HG03175 (cell line): ENCODE measurements around the gene SNRPE.

Source experiments
- ATAC-seq: cut with Tn5 transposase; IDR thresholded peaks from one replicate; pipeline ENCODE4 v1.9.1; 2021; ENCODE audit warnings: mild to moderate bottlenecking, moderate library complexity; ENCODE audit not compliant: unreplicated experiment

Gene SNRPE

GRCh38 chr1:203878422-203878821 is 17.0 kb downstream of the SNRPE start:
- ATAC-seq = no peak

DNA sequence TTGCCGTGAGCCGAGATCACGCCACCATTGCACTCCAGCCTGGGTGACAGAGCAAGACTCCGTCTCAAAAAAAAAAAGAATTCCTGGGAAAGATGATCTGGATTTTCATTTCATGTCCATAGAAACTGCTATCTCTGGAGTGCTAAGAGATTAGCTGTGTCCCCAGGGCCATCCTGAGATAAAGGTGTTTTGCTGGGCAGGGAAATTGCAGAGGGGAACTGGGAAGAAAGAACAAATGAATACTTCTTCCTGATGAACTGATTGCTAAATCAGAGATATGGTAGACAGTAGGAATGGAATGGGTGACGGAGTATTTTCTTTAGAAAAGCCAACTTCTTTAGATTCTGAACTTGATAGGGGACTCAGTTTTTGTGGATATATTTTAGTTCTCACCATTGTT is 19.2 kb downstream of the SNRPE start:
- no peak for ATAC-seq

DNA sequence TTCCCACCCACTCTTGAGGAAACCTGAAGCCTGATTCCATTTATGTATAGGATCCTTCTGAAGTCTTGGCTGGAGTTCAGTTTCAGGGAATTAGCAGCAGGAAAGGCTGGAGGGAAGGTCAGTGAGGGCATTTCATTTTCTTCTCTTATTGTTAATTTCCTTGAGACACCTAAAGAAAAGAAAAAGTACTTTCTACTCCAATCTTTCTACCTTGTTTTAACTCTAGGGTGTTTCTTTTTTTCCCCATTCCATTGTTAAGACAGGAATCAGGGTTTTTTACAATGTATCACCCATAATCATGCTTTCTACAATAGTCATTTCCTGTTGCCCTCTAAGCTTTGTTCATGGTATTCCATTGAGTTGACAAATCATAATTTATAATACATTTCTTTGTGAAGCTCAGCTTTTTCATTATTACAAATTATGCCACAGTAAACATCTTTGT is 27.4 kb downstream of the SNRPE start:
- ATAC-seq = no peak

DNA sequence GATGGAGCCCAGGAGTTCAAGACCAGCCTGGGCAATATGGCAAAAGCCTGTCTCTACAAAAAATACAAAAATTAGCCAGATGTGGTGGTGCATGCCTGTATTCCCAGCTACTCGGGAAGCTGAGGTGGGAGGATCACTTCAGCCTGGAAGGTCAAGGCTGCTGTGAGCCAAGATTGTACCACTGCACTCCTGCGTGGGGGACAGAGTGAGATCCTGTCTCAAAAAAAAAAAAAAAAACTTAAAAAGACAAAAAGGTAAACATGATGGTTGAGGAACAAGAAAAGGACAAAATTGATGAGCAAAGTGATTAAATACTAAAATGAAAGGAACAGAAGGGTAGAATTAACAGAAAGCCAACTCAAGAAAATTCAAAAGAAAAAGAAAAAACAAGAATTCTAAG is 30.6 kb downstream of the SNRPE start:
- no peak for ATAC-seq

- no peak for ATAC-seq
These were observed 37.3 kb downstream of the SNRPE start for GRCh38 chr1:203898458-203899352.

GRCh38 chr1:203899353-203899716 is 37.9 kb downstream of the SNRPE start:
- ATAC-seq = no peak

DNA sequence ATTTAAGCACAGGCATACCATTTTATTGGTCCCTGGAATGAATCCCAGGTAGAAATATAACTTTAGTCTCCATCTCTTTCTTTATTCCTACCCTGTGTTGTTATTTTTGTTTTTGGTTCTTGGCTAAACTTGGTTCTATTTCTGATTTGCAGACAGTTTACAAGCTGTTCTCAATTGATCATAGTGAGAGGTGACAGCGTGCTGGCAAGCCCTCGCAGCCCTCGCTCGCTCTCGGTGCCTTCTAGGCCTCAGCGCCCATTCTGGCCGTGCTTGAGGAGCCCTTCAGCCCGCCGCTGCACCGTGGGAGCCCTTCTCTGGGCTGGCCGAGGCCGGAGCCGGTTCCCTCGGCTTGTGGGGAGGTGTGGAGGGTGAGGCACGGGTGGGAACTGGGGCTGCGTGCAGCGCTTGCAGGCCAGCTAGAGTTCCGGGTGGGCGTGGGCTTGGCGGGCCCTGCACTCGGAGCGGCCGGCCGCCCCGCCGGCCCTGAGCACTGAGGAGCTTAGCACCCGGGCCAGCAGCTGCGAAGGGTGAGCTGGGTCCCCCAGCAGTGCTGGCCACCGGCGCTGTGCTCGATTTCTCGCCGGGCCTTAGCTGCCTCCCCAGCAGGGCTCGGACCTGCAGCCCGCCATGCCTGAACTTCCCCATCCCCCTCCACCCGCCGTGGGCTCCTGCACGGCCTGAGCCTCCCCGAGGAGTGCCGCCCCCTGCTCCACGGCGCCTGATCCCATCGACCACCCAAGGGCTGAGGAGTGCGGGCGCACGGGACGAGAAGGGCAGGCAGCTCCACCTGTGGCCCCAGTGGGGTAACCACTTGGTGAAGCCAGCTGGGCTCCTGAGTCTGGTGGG is 38.7 kb downstream of the SNRPE start:
- no peak for ATAC-seq

GRCh38 chr1:203901581-203901980 is 40.2 kb downstream of the SNRPE start:
- ATAC-seq = no peak

DNA sequence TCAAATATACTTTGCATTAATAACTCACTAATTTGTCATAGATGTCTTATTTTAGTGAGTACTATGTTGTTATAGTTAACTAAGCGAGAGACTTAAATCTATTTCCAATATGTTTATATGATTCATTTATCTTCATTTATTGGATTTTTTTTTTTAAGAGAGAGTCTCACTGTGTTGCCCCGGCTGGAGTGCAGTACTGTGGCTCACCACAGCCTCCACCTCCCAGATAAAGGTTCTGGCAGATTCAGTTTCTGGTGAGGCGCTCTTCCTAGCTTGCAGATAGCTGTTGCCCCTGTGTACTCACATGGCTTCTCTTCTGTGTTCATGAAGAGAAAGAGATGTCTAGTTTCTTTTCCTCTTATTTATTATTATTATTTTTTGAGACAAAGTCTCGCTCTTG is 43.9 kb downstream of the SNRPE start:
- no peak for ATAC-seq

- no peak for ATAC-seq
These were observed 45.5 kb downstream of the SNRPE start for GRCh38 chr1:203906932-203907331.

- no peak for ATAC-seq
These were observed 46.5 kb downstream of the SNRPE start for GRCh38 chr1:203907901-203908300.

DNA sequence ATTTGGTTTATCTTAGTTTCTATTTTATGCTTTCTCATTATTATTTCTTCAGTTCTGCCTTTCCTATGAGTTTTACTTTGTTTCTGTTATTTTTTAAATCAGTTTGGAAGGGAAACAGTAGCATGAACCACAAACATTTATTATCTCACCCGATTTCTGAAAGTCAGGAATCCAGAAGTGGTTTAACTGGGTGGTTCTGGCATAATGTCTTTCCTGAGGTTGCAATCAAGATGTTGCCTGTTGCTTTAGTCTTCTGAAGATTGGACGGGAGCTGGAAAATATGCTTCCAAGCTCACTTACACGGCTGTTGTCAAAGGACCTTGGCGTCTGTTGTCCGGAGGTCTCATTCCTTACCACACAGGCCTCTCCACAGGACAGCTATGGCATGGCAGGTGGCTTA is 50.4 kb downstream of the SNRPE start:
- no peak for ATAC-seq

- no peak for ATAC-seq
These were observed 51.7 kb downstream of the SNRPE start for GRCh38 chr1:203913073-203913521.

DNA sequence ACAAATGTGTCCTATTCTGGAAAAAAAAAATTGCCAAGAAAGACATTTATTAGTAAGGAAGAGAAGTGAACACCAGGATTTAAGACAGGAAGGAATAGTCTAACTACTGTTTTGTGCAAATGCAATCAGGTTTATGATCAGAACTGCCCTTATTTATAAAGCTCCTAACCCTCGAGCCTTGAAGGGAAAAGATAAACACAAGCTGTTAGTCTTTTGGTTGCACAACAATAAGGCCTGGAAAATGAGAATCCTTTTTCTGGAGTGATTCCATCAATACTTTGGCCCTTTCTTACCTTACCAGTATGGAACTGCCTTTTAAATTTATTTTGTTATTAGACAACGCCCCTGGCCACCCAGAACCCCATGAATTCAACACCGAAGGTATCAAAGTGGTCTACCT is 52.9 kb downstream of the SNRPE start:
- ATAC-seq = no peak

DNA sequence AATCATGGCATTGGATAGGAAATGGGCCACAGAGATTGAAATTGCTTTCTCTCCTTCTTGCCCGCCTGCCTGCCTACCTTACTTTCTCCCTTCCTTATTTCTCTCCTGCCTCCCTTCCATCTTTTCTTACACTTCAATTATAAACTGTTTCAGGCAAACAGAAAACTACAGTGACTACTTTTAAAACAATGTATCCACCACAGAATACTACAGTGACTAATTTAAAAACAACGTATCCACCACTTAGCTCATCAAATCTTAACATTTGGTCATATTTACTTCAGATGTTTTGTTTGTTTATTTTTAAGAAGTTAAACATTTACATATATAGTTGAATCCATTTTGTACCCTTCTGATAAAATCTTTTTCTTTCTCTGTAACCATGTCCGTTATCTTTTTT is 54.4 kb downstream of the SNRPE start:
- no peak for ATAC-seq

DNA sequence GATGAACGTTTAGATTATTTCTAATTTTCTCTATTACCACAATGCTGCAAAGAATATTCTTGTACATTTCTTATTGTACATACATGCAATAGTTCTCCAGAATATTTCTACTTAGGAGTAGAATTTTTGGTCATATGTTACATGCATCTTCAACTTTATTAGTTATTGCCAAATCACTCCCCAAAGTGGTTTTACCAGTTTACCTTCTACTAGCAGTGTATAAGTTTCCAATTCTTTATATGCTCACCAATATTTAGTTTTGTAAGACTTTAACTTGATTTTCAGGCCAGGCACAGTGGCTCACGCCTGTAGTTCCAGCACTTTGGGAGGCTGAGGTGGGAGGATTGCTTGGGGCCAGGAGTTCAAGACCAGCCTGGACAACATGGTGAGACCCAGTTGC is 55.4 kb downstream of the SNRPE start:
- ATAC-seq = no peak
